Measurements from ENCODE around the gene ATP11C.
"Not testable (repeated sequence)": the region's sequence is repeated elsewhere in the genome, so short reads cannot be mapped to it uniquely, and the experiment has no call there.

Gene ATP11C

GRCh38 chrX:139708067-139708466 lies 224.8 kb downstream of the ATP11C start, which contains the start of gene MCF2:
Gene MCF2, minus strand, starts transcription at chrX:139708167. Its CDS starts 56,423 bp downstream, at chrX:139651744.
- no peak for DNase-seq

GRCh38 chrX:139702658-139703057 lies 230.2 kb downstream of the ATP11C start:
- DNase-seq: no peak

- no peak for DNase-seq
Observed at GRCh38 chrX:139692908-139693307, 239.9 kb downstream of the ATP11C start.

- DNase-seq: no peak
Observed at GRCh38 chrX:139692506-139692849, 240.4 kb downstream of the ATP11C start.

- DNase-seq: no peak
Observed at GRCh38 chrX:139691843-139692505, 240.9 kb downstream of the ATP11C start.

GRCh38 chrX:139691493-139691842 lies 241.4 kb downstream of the ATP11C start:
- no peak for DNase-seq

GRCh38 chrX:139685175-139685574 lies 247.7 kb downstream of the ATP11C start:
- DNase-seq: not testable (repeated sequence)

- DNase-seq: no peak
Observed at GRCh38 chrX:139680356-139680755, 252.5 kb downstream of the ATP11C start.

Data from CD4-positive, alpha-beta T cell treated with Interleukin-17A for 4 hours (primary cell).